A549 (cell line): Measurements from ENCODE around the gene KRT17. TPM values are rescaled to one million over a fixed set of nuclear protein-coding genes. Genes with fewer than 3 reads are reported as not detected.
"Not testable (repeated sequence)": the region's sequence is repeated elsewhere in the genome, so short reads cannot be mapped to it uniquely, and the experiment has no call there.

ENCODE experiments used
- ATAC-seq, 2 experiments: fragments of 200-7000 bp in 1 of 2; fragments of >200 bp in 1 of 2; cut with Nextera tagmentation in 1 of 2; cut with Tn5 transposase in 1 of 2; 3 replicates each; pipeline versions ENCODE4 v1.8.0 to v1.9.1; 2018 to 2020; ENCODE audit warnings: mild to moderate bottlenecking in 1 of 2, moderate library complexity in 1 of 2
- CTCF ChIA-PET: fragments of 300-600 bp; sonication (Branson Sonifier 250); formaldehyde crosslinking; extraction: SDS; loops from one replicate; lab custom pipeline; 2021; ENCODE audit warnings: antibody characterized with exemption, inconsistent platforms; lab: Yijun Ruan, JAX
- POLR2A ChIA-PET: fragments of 350-600 bp; formaldehyde crosslinking; extraction: SDS; loops from one replicate; lab custom pipeline; 2021; ENCODE audit warnings: antibody characterized with exemption, inconsistent platforms; lab: Yijun Ruan, JAX
- DNase-seq, 2 experiments: peaks; one replicate each; pipeline versions ENCODE4 v3.0.0 to v3.0.0-alpha.2; 2011 to 2016; ENCODE audit warnings: low read depth in 1 of 2, low spot score in 1 of 2
- FAIRE-seq: peaks from 2 replicates; lab custom pipeline; 2011; peaks lifted over from hg19 to GRCh38; lab: Jason Lieb, UNC
- H3K27ac ChIP-seq, 2 experiments: fragments of >200 bp; sonication (Bioruptor Twin); formaldehyde crosslinking; 3 replicates each; pipeline ENCODE4 v1.5.1; 2016 to 2017
- H3K4me1 ChIP-seq: fragments of >200 bp; sonication (Bioruptor Twin); formaldehyde crosslinking; 3 replicates; pipeline ENCODE4 v1.6.1; 2016
- H3K4me2 ChIP-seq: fragments of >200 bp; sonication (Bioruptor Twin); formaldehyde crosslinking; 3 replicates; pipeline ENCODE4 v1.6.1; 2016
- H3K4me3 ChIP-seq: fragments of >200 bp; sonication (Bioruptor Twin); formaldehyde crosslinking; 3 replicates; pipeline ENCODE4 v1.5.1; 2016
- H3K9me3 ChIP-seq: fragments of >200 bp; sonication (Bioruptor Twin); formaldehyde crosslinking; 3 replicates; pipeline ENCODE4 v1.6.1; 2016
- BHLHE40 ChIP-seq: IDR thresholded peaks from 2 replicates; pipeline ENCODE4 v1.6.1; 2012; ENCODE audit warnings: low read depth, low read length, inconsistent platforms
- CBX2 ChIP-seq: fragments of 200-600 bp; sonication (generic); IDR thresholded peaks from 2 replicates; pipeline ENCODE4 v1.6.1; 2016; ENCODE audit warnings: low read depth, mild to moderate bottlenecking, borderline replicate concordance
- CHD4 ChIP-seq: fragments of 200-600 bp; sonication (generic); IDR thresholded peaks from 2 replicates; pipeline ENCODE4 v1.6.1; 2016; ENCODE audit warnings: antibody characterized with exemption, mild to moderate bottlenecking, borderline replicate concordance
- EHMT2 ChIP-seq: fragments of 200-600 bp; sonication (generic); IDR thresholded peaks from 2 replicates; pipeline ENCODE4 v1.6.1; 2016; ENCODE audit warnings: antibody characterized with exemption, low read depth, mild to moderate bottlenecking, moderate library complexity
- ESRRA ChIP-seq: fragments of 150-350 bp; IDR thresholded peaks from 2 replicates; pipeline ENCODE4 v1.6.1; 2014; ENCODE audit warnings: mild to moderate bottlenecking, low read length, borderline replicate concordance
- HOXA7 ChIP-seq: fragments of 250-450 bp; sonication (Bioruptor Pico); IDR thresholded peaks from 2 replicates; pipeline ENCODE4 v1.5.0; 2020; ENCODE audit warnings: mild to moderate bottlenecking, moderate library complexity
- MAFK ChIP-seq: fragments of 450-650 bp; IDR thresholded peaks from 2 replicates; pipeline ENCODE4 v1.6.1; 2014; ENCODE audit not compliant: partially characterized antibody
- MYC ChIP-seq: IDR thresholded peaks from 2 replicates; pipeline ENCODE4 v1.6.1; 2012; ENCODE audit warnings: mild to moderate bottlenecking, inconsistent platforms, low read length, improper control_type of control experiment, borderline replicate concordance
- NFE2L2 ChIP-seq: fragments of 150-350 bp; conservative IDR thresholded peaks from 2 replicates; pipeline ENCODE4 v1.6.1; 2014; ENCODE audit warnings: low read length
- PHF8 ChIP-seq: fragments of 200-600 bp; sonication (generic); IDR thresholded peaks from 2 replicates; pipeline ENCODE4 v1.6.1; 2016; ENCODE audit warnings: low read depth, mild to moderate bottlenecking, antibody characterized with exemption, moderate library complexity, borderline replicate concordance
- POLR2AphosphoS2 ChIP-seq: conservative IDR thresholded peaks from 2 replicates; pipeline ENCODE4 v1.6.1; 2012; ENCODE audit warnings: low read length, improper control_type of control experiment, inconsistent platforms
- RAD21 ChIP-seq, 2 experiments: fragments of >200 bp in 1 of 2; sonication (Bioruptor Twin) in 1 of 2; formaldehyde crosslinking in 1 of 2; IDR thresholded peaks in 1 of 2; conservative IDR thresholded peaks in 1 of 2; 2 replicates in 1 of 2; 3 replicates in 1 of 2; pipeline ENCODE4 v1.6.1; 2012 to 2018; ENCODE audit warnings: inconsistent platforms in 1 of 2
- RCOR1 ChIP-seq: fragments of 150-350 bp; IDR thresholded peaks from 2 replicates; pipeline ENCODE4 v1.6.1; 2014; ENCODE audit warnings: antibody characterized with exemption, low read length, low read depth
- SMC3 ChIP-seq: fragments of >200 bp; sonication (Bioruptor Twin); formaldehyde crosslinking; IDR thresholded peaks from 3 replicates; pipeline ENCODE4 v1.6.1; 2018; ENCODE audit warnings: inconsistent platforms
- TFCP2L1 ChIP-seq: fragments of 250-450 bp; sonication (Bioruptor Pico); IDR thresholded peaks from 2 replicates; pipeline ENCODE4 v1.5.0; 2021; ENCODE audit warnings: mild to moderate bottlenecking
- TP53 ChIP-seq: fragments of 250-450 bp; sonication (Bioruptor Pico); IDR thresholded peaks from 2 replicates; pipeline ENCODE4 v1.5.0; 2021; ENCODE audit warnings: mild to moderate bottlenecking, moderate library complexity
- WGBS: methylation state at CpG from one replicate; pipeline ENCODE4 v1.1.6; 2017; ENCODE audit errors: missing lambda C conversion rate; 5-methylcytosine and 5-hydroxymethylcytosine counted together
- polyA plus RNA-seq, 4 experiments: library from polyadenylated mRNA; depleted of rRNA in 3 of 4; stranded (reverse); fragments of >200 nt; fragmentation: RNase III in 1 of 4; extraction: RNeasy Plus Mini Kit Qiagen cat#74134 plus additional on column Dnase treatment in 1 of 4; gene quantifications; 2 replicates in 3 of 4; 3 replicates in 1 of 4; pipeline ENCODE4 v1.2.3, GENCODE V29; 2011 to 2017
- TF ChIP-seq, protein P1 (sequence below): fragments of 450-650 bp; IDR thresholded peaks from 2 replicates; pipeline ENCODE4 v1.6.1; 2014; ENCODE audit warnings: antibody characterized with exemption
- TF ChIP-seq, protein P2 (sequence below): fragments of >200 bp; sonication (Bioruptor Twin); formaldehyde crosslinking; IDR thresholded peaks from 3 replicates; pipeline ENCODE4 v1.5.1; 2016
- TF ChIP-seq, protein P3 (sequence below): fragments of 250-450 bp; sonication (Bioruptor Pico); IDR thresholded peaks from 2 replicates; pipeline ENCODE4 v1.5.0; 2021; ENCODE audit warnings: mild to moderate bottlenecking, moderate library complexity, borderline replicate concordance
- TF ChIP-seq, protein P4 (sequence below): IDR thresholded peaks from 2 replicates; pipeline ENCODE4 v1.6.1; 2012

KRT17 gene
- polyA plus RNA-seq, 2 of the 4 experiments (the other 2 are of a cell fraction): 0.43 to 1.2 TPM

DNA sequence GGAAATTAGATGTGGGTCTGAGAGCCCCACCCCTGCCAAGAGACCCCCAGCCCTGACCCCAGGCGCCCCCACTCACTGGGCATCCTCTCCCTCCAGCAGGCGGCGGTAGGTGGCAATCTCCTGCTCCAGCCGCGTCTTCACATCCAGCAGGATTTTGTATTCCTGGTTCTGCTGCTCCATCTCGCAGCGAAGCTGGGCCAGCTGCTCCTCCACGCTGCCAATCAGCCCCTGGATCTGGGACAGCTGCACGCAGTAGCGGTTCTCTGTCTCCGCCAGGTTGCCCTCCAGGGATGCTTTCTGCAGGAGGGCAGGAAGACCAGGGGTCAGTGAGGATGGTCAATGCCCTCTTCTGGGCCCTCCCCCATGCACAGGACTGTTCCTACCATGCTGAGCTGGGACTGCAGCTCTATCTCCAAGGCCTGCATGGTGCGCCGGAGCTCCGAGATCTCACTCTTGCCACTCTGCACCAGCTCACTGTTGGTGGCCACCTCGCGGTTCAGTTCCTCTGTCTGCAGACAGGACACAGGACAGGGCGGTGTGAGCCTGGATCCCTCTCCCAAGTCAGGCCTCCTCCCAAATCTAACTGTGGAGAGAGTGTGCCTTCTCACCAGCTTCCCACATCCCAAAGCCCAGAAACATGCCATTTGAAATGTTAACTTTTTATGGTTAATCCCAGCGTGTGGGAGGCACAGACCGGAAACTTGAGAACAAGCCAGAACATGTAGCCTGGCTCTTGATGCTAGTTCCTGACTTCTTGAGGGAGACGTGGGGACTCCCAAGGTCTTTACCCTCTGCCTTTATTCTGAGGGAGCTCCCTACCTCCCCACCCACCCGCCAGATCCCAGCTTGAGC, 3.6 kb downstream of the KRT17 start:
- Histone ChIP-seq H3K4me1 (peaks cover 9% of the 10 kb centered on the region; the same call in 2 of the 3 replicates), H3K4me3 (no peak overlapping the region), H3K4me2 (no peak overlapping the region)
- TF ChIP-seq EHMT2 (no peak), MYC (no peak), ESRRA (no peak), RAD21 (conservative IDR thresholded peaks at IDR 0.05 in 1 of 2, IDR thresholded peaks at IDR 0.05 in 1 of 2) (no peak), SMC3 (no peak), MAFK (no peak), NFE2L2 (no peak), RCOR1 (no peak), TFCP2L1 (no peak), HOXA7 (CRISPR knock-in tag) (no peak), POLR2AphosphoS2 (no peak), CBX2 (no peak), TP53 (CRISPR knock-in tag) (no peak), PHF8 (no peak), BHLHE40 (no peak), CHD4 (no peak)
- TF ChIP-seq, protein P1, sequence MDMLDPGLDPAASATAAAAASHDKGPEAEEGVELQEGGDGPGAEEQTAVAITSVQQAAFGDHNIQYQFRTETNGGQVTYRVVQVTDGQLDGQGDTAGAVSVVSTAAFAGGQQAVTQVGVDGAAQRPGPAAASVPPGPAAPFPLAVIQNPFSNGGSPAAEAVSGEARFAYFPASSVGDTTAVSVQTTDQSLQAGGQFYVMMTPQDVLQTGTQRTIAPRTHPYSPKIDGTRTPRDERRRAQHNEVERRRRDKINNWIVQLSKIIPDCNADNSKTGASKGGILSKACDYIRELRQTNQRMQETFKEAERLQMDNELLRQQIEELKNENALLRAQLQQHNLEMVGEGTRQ: no peak
- TF ChIP-seq, protein P2, sequence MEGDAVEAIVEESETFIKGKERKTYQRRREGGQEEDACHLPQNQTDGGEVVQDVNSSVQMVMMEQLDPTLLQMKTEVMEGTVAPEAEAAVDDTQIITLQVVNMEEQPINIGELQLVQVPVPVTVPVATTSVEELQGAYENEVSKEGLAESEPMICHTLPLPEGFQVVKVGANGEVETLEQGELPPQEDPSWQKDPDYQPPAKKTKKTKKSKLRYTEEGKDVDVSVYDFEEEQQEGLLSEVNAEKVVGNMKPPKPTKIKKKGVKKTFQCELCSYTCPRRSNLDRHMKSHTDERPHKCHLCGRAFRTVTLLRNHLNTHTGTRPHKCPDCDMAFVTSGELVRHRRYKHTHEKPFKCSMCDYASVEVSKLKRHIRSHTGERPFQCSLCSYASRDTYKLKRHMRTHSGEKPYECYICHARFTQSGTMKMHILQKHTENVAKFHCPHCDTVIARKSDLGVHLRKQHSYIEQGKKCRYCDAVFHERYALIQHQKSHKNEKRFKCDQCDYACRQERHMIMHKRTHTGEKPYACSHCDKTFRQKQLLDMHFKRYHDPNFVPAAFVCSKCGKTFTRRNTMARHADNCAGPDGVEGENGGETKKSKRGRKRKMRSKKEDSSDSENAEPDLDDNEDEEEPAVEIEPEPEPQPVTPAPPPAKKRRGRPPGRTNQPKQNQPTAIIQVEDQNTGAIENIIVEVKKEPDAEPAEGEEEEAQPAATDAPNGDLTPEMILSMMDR: no peak
- TF ChIP-seq, protein P3, sequence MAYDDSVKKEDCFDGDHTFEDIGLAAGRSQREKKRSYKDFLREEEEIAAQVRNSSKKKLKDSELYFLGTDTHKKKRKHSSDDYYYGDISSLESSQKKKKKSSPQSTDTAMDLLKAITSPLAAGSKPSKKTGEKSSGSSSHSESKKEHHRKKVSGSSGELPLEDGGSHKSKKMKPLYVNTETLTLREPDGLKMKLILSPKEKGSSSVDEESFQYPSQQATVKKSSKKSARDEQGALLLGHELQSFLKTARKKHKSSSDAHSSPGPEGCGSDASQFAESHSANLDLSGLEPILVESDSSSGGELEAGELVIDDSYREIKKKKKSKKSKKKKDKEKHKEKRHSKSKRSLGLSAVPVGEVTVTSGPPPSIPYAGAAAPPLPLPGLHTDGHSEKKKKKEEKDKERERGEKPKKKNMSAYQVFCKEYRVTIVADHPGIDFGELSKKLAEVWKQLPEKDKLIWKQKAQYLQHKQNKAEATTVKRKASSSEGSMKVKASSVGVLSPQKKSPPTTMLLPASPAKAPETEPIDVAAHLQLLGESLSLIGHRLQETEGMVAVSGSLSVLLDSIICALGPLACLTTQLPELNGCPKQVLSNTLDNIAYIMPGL: no peak
- TF ChIP-seq, protein P4, sequence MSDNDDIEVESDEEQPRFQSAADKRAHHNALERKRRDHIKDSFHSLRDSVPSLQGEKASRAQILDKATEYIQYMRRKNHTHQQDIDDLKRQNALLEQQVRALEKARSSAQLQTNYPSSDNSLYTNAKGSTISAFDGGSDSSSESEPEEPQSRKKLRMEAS: no peak
- TF ChIP-seq, all 56 proteins: peak for 0
- ATAC-seq: no peak
- ChIA-PET POLR2A (interaction anchor here (0.6 kb wide), 1 partner anchor 67 kb away, joined by 4 read pairs; no protein-coding TSS in a partner anchor), CTCF (interaction anchor here (0.8 to 3.1 kb wide), 5 partner anchors 10 to 72 kb away, joined by 3 to 21 read pairs (median 3); no protein-coding TSS in a partner anchor)
- FAIRE-seq: no peak
- Histone ChIP-seq H3K9me3 (no peaks in the 10 kb centered on the region), H3K27ac (0 out of 6 replicates have a peak overlapping the region, but pooled peaks of 1 of the 2 experiments have one; percentile 6)
- 84% methylated on average over 20 of the region's 21 CpGs for WGBS
- no peak for DNase-seq

DNA sequence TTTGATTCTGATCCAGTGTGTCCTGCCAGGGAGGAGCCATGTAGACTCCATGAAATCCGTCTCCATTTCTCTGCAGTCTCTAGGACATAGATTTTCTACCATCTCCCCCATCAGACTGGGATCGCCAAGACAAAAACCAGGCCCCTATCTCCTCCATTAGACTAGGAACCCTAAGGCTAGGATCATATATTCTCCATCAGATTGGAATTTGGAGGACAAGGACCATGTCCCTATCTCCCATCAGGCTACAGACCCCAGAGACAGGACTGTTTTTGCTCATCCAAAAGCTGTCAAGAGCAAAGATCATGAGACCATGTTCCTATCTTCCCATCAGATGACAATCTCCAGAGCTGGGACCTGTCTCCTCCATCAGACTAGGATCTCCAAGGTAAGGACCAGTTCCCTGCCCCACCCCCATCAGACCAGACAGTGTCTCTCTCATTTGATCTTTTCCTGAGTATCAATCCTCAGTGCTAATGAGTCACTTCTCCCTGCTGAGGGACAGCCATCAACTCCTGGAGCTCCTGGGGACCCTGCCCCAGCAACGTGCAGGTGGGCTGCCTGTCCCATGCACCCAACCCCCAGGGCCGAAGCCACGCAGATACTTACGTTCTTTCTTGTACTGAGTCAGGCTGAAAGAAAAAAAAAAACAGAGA, 4.3 kb downstream of the KRT17 start:
- FAIRE-seq: peak; percentile 23

More for the DNA sequence above, 4.3 kb downstream of the KRT17 start:
- H3K27ac ChIP-seq, POLR2A ChIA-PET, H3K9me3 ChIP-seq, DNase-seq, H3K4me1 ChIP-seq, ATAC-seq, H3K4me3 ChIP-seq, H3K4me2 ChIP-seq: not testable (repeated sequence)
- CTCF ChIA-PET: interaction anchor here (1.2 to 3.1 kb wide), 5 partner anchors 26 to 71 kb away, joined by 3 to 21 read pairs (median 4); no protein-coding TSS in a partner anchor
- 70% methylated on average over 6 of the region's 6 CpGs for WGBS
